SK-N-SH (cell line): Measurements from ENCODE around the gene PAXIP1. TPM values are rescaled to one million over a fixed set of nuclear protein-coding genes. Genes with fewer than 3 reads are reported as not detected.

Experiments used
- CTCF ChIA-PET: fragments of 300-600, 350-600 bp; formaldehyde crosslinking; extraction: SDS; loops from one replicate; lab custom pipeline; 2021; lab: Yijun Ruan, JAX
- POLR2A ChIA-PET: fragments of 350-600 bp; sonication (Branson Sonifier 250); formaldehyde crosslinking; extraction: SDS; loops from one replicate; lab custom pipeline; 2020; ENCODE audit warnings: antibody characterized with exemption, inconsistent platforms; lab: Yijun Ruan, JAX
- DNase-seq: peaks from one replicate; pipeline ENCODE4 v3.0.0; 2012
- H2AFZ ChIP-seq: fragments of 200-600 bp; sonication (generic); 2 replicates; pipeline ENCODE4 v1.8.1; 2016; ENCODE audit warnings: antibody characterized with exemption, mild to moderate bottlenecking, low read depth
- H3F3A ChIP-seq: fragments of 200-600 bp; sonication (generic); replicated peaks from 2 replicates; pipeline ENCODE3; 2016; ENCODE audit warnings: antibody characterized with exemption, mild to moderate bottlenecking; ENCODE audit not compliant: insufficient read depth
- H3K27ac ChIP-seq, 2 experiments: fragments of 200-500 bp in 1 of 2; fragments of 200-600 bp in 1 of 2; sonication (Bioruptor generic) in 1 of 2; sonication (generic), shearing (Covaris generic) in 1 of 2; 2 replicates each; pipeline versions ENCODE4 v1.5.1 to v1.6.1; 2014 to 2016; ENCODE audit warnings: low read depth in 2 of 2, inconsistent platforms in 1 of 2, low read length in 1 of 2, mild to moderate bottlenecking in 1 of 2, mixed read lengths in 1 of 2
- H3K27me3 ChIP-seq: fragments of 200-600 bp; sonication (generic), shearing (Covaris generic); 2 replicates; pipeline ENCODE4 v1.6.1; 2016; ENCODE audit warnings: mixed run types; ENCODE audit not compliant: insufficient read depth
- H3K36me3 ChIP-seq, 2 experiments: fragments of 200-500 bp in 1 of 2; fragments of 200-600 bp in 1 of 2; sonication (Bioruptor generic) in 1 of 2; sonication (generic) in 1 of 2; replicated peaks in 1 of 2; 2 replicates each; pipeline versions ENCODE3 to v1.5.1; 2014 to 2016; ENCODE audit warnings: low read length in 1 of 2, mild to moderate bottlenecking in 1 of 2; ENCODE audit not compliant: insufficient read depth in 2 of 2, control insufficient read depth in 1 of 2
- H3K4me1 ChIP-seq, 2 experiments: fragments of 200-500 bp in 1 of 2; fragments of 200-600 bp in 1 of 2; sonication (Bioruptor generic) in 1 of 2; sonication (generic), shearing (Covaris generic) in 1 of 2; 2 replicates each; pipeline versions ENCODE4 v1.5.1 to v1.6.1; 2014 to 2016; ENCODE audit warnings: low read depth in 1 of 2, low read length in 1 of 2, mixed run types in 1 of 2; ENCODE audit not compliant: insufficient read depth in 2 of 2, control insufficient read depth in 1 of 2
- H3K4me2 ChIP-seq: fragments of 200-600 bp; sonication (generic), shearing (Covaris generic); 2 replicates; pipeline ENCODE4 v1.6.1; 2017; ENCODE audit warnings: mixed run types
- H3K4me3 ChIP-seq, 2 experiments: fragments of 200-500 bp in 1 of 2; fragments of 200-600 bp in 1 of 2; sonication (Bioruptor generic) in 1 of 2; sonication (generic), shearing (Covaris generic) in 1 of 2; 2 replicates each; pipeline versions ENCODE4 v1.5.1 to v1.8.1; 2014 to 2016; ENCODE audit warnings: low read depth in 2 of 2, inconsistent platforms in 1 of 2, low read length in 1 of 2, mild to moderate bottlenecking in 1 of 2, mixed read lengths in 1 of 2, moderate library complexity in 1 of 2
- H3K79me2 ChIP-seq: fragments of 200-600 bp; sonication (generic); 2 replicates; pipeline ENCODE4 v1.8.1; 2017; ENCODE audit warnings: mild to moderate bottlenecking; ENCODE audit not compliant: insufficient read depth
- H3K9ac ChIP-seq: fragments of 200-600 bp; sonication (generic); 2 replicates; pipeline ENCODE4 v1.6.1; 2017; ENCODE audit warnings: mixed run types
- H3K9me2 ChIP-seq: fragments of 200-600 bp; sonication (generic); 2 replicates; pipeline ENCODE4 v1.6.1; 2017; ENCODE audit warnings: mixed run types
- H3K9me3 ChIP-seq: fragments of 200-600 bp; sonication (generic); 2 replicates; pipeline ENCODE4 v1.6.1; 2017; ENCODE audit warnings: mixed run types, mild to moderate bottlenecking, moderate library complexity
- H4K20me1 ChIP-seq: fragments of 200-600 bp; sonication (generic); 2 replicates; pipeline ENCODE4 v1.6.1; 2017; ENCODE audit warnings: mild to moderate bottlenecking, mixed run types; ENCODE audit not compliant: insufficient read depth
- FOSL2 ChIP-seq: IDR thresholded peaks from 2 replicates; pipeline ENCODE4 v1.4.0; 2012; ENCODE audit warnings: low read depth, mild to moderate bottlenecking, moderate library complexity, borderline replicate concordance
- FOXJ3 ChIP-seq: sonication (generic); formaldehyde crosslinking; IDR thresholded peaks from 2 replicates; pipeline ENCODE4 v1.5.1; 2020; ENCODE audit warnings: mild to moderate bottlenecking, missing genetic modification reagents
- FOXM1 ChIP-seq: IDR thresholded peaks from 2 replicates; pipeline ENCODE4 v1.4.0; 2012; ENCODE audit warnings: low read depth, mild to moderate bottlenecking
- MXI1 ChIP-seq: IDR thresholded peaks from 2 replicates; pipeline ENCODE4 v1.6.1; 2012; ENCODE audit warnings: mild to moderate bottlenecking, low read depth, low read length, improper control_type of control experiment
- NRF1 ChIP-seq: IDR thresholded peaks from 2 replicates; pipeline ENCODE4 v1.6.1; 2012; ENCODE audit warnings: low read depth, mild to moderate bottlenecking, low read length
- RCOR1 ChIP-seq: fragments of 150-350 bp; IDR thresholded peaks from 2 replicates; pipeline ENCODE4 v1.6.1; 2017; ENCODE audit warnings: antibody characterized with exemption, low read length
- RFX5 ChIP-seq: IDR thresholded peaks from 2 replicates; pipeline ENCODE4 v1.6.1; 2012; ENCODE audit warnings: mild to moderate bottlenecking, improper control_type of control experiment, low read length
- SIN3A ChIP-seq: IDR thresholded peaks from 2 replicates; pipeline ENCODE4 v1.6.1; 2012; ENCODE audit warnings: low read depth, mild to moderate bottlenecking, low read length, moderate library complexity, borderline replicate concordance
- SMC3 ChIP-seq: IDR thresholded peaks from 2 replicates; pipeline ENCODE4 v1.6.1; 2012; ENCODE audit warnings: low read depth, low read length, improper control_type of control experiment
- TCF12 ChIP-seq: IDR thresholded peaks from 2 replicates; pipeline ENCODE4 v1.4.0; 2012
- YY1 ChIP-seq: IDR thresholded peaks from 2 replicates; pipeline ENCODE4 v1.4.0; 2012; ENCODE audit warnings: low read depth, mild to moderate bottlenecking
- WGBS: methylation state at CpG from one replicate; pipeline ENCODE4 v1.1.6; 2017; ENCODE audit warnings: low lambda C conversion rate; 5-methylcytosine and 5-hydroxymethylcytosine counted together
- polyA plus RNA-seq, 3 experiments: library from polyadenylated mRNA; depleted of rRNA; stranded (reverse); fragments of >200 nt; gene quantifications; 2 replicates each; pipeline ENCODE4 v1.2.3, GENCODE V29; 2012
- TF ChIP-seq, protein P1 (sequence below): IDR thresholded peaks from 2 replicates; pipeline ENCODE4 v1.4.0; 2012; ENCODE audit warnings: low read depth

Gene PAXIP1
- polyA plus RNA-seq, 1 of the 3 experiments (the other 2 are of a cell fraction), result 9.2 TPM

DNA sequence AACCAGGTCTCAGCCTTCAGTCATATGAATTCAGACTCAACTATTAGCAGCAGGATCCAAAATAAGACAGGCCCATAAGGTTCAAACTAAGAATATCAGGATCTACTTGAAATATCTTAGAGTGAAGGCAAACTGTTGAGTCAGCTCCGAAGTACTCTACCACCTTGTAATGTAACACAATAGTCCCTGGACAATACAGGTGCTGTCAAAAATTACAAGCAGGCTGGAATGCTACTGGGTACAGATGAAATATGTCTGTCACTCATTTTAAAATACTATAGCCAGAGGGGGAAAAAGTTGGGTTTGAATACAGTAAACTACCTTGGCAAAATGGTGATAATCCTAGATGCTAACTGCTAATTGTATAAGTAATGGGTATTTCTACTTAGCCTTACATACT lies 6.8 kb downstream of the PAXIP1 start:
- H3F3A ChIP-seq, result no peaks in the 10 kb centered on the region
- POLR2A ChIA-PET, result no interaction called here
- H3K9ac ChIP-seq, result no peak overlapping the region
- H2AFZ ChIP-seq, result no peak overlapping the region
- H3K27me3 ChIP-seq, result no peaks in the 10 kb centered on the region
- H3K79me2 ChIP-seq, result peaks cover 20% of the 10 kb centered on the region
- H3K4me2 ChIP-seq, result no peak overlapping the region
- peaks cover 19% of the 10 kb centered on the region; the same call in 1 of the 2 replicates for H4K20me1 ChIP-seq
- H3K27ac ChIP-seq, result no peak overlapping the region
- H3K4me1 ChIP-seq, result no peaks in the 10 kb centered on the region
- H3K9me2 ChIP-seq, result no peaks in the 10 kb centered on the region
- 94% methylated on average over 1 of the region's 1 CpG for WGBS
- no peak for DNase-seq
- TF ChIP-seq NRF1 (no peak), FOSL2 (no peak), TCF12 (no peak), RCOR1 (no peak)
- H3K36me3 ChIP-seq, result peaks cover 49 to 54% of the 10 kb centered on the region in 2 experiments
- H3K9me3 ChIP-seq, result no peaks in the 10 kb centered on the region
- CTCF ChIA-PET, result interaction anchor here (1.2 to 4.2 kb wide), 4 partner anchors 13 to 348 kb away, joined by 3 to 18 read pairs (median 10); no protein-coding TSS in a partner anchor
- no peak overlapping the region for H3K4me3 ChIP-seq

DNA sequence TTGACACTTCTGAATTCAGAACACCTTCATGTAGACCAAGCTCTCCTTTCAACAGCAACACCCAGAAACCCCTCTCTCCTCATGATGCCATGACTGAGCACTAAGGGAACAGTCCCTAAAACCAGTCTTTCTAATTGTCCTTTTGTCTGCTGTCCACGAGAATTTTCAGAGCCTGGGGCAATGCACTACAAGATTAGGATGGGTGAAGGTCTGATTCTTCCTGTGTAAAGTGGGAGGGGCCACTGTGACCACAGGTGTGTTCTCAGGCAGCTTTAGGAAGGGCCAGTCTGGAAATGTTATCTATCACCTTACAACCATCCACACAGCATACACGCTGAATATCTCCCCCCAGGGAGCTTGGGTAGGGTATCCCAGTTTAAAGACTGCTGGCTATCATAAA lies 7.9 kb downstream of the PAXIP1 start:
- Histone ChIP-seq H4K20me1 (0 out of 2 replicates have a peak, but pooled peaks cover 10% of the 10 kb centered on the region), H3K27ac (no peak overlapping the region), H3F3A (no peaks in the 10 kb centered on the region), H3K4me3 (no peak overlapping the region), H3K79me2 (0 out of 2 replicates have a peak, but pooled peaks cover 9% of the 10 kb centered on the region), H3K4me1 (no peaks in the 10 kb centered on the region), H3K9me2 (no peaks in the 10 kb centered on the region), H2AFZ (no peak overlapping the region), H3K4me2 (no peak overlapping the region), H3K9me3 (no peaks in the 10 kb centered on the region), H3K27me3 (no peaks in the 10 kb centered on the region), H3K9ac (no peak overlapping the region), H3K36me3 (peaks cover 60 to 61% of the 10 kb centered on the region in 2 experiments)
- CTCF ChIA-PET, result interaction anchor here (1.1 to 1.2 kb wide), 2 partner anchors 42 to 68 kb away, joined by 3 to 6 read pairs; no protein-coding TSS in a partner anchor
- TF ChIP-seq RFX5 (no peak), FOSL2 (no peak), RCOR1 (no peak), FOXM1 (no peak), MXI1 (no peak), SIN3A (no peak), FOXJ3 (no peak), SMC3 (no peak)
- TF ChIP-seq, protein P1, sequence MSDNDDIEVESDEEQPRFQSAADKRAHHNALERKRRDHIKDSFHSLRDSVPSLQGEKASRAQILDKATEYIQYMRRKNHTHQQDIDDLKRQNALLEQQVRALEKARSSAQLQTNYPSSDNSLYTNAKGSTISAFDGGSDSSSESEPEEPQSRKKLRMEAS, result no peak
- POLR2A ChIA-PET, result no interaction called here
- 72% methylated on average over 2 of the region's 2 CpGs for WGBS
- DNase-seq, result no peak

DNA sequence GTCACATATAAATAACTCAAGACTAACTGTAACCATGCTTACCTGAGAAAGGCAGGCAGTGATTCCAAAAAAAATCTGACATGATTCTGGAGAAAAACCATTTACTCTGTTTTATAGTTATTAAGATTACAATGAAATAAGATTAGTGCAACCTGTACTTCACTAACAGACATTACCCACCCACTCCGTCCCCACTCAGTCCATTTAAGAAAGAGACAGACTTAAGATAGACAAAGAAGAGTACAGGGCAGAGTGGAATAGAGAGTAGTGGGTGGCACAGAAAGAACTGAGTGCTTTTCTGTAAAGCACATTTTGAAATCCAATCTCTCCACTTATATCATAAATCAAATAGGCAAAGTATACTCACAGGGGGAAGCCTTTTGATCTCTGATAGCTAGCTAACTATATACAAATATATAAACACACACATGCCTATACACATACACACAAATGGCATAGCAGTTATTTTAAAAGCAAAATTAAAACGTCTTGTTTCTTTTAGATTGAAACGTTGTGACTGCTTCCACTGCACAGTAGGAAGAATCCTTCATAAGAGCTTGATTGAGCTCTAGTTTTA lies 11.9 kb downstream of the PAXIP1 start:
- Histone ChIP-seq H3K9ac (no peak overlapping the region), H3K27ac (no peak overlapping the region), H3F3A (peaks cover 3% of the 10 kb centered on the region), H3K4me2 (no peak overlapping the region), H4K20me1 (no peaks in the 10 kb centered on the region), H2AFZ (no peak overlapping the region), H3K27me3 (no peaks in the 10 kb centered on the region), H3K9me2 (no peaks in the 10 kb centered on the region), H3K79me2 (0 out of 2 replicates have a peak, but pooled peaks cover 11% of the 10 kb centered on the region), H3K4me1 (no peaks in the 10 kb centered on the region; a peak in 1 of 4 replicates), H3K36me3 (peaks cover 55 to 60% of the 10 kb centered on the region in 2 experiments), H3K9me3 (no peaks in the 10 kb centered on the region), H3K4me3 (no peak overlapping the region)
- ChIA-PET CTCF (interaction anchor here (0.9 to 2.4 kb wide), 5 partner anchors 17 to 78 kb away, joined by 3 to 8 read pairs (median 5); no protein-coding TSS in a partner anchor), POLR2A (no interaction called here)
- TF ChIP-seq YY1, result no peak
- no peak for DNase-seq
- WGBS, result 78% methylated on average over 3 of the region's 3 CpGs
